PC-9 (cell line): ENCODE measurements around the gene SERINC2.

Experiments
- CTCF ChIP-seq: fragments of 200-600 bp; sonication (generic); conservative IDR thresholded peaks from 2 replicates; pipeline ENCODE4 v1.6.1; 2017; ENCODE audit warnings: mixed run types, antibody characterized with exemption, mild to moderate bottlenecking, moderate library complexity
- EZH2 ChIP-seq: fragments of 200-600 bp; sonication (generic); IDR thresholded peaks from 2 replicates; pipeline ENCODE4 v1.8.0; 2017; ENCODE audit warnings: antibody characterized with exemption, low read depth

- TF ChIP-seq CTCF (no peak), EZH2 (no peak)
Observed at GRCh38 chr1:31383967-31384366, 29.0 kb upstream of the SERINC2 start.
